Measurements from ENCODE around the gene CEMIP. TPM values are rescaled to one million over a fixed set of nuclear protein-coding genes. Genes with fewer than 3 reads are reported as not detected.

The CEMIP gene
- total and polyA plus RNA-seq, 4 donors = 11.6 to 257 (median 62.6) TPM

DNA sequence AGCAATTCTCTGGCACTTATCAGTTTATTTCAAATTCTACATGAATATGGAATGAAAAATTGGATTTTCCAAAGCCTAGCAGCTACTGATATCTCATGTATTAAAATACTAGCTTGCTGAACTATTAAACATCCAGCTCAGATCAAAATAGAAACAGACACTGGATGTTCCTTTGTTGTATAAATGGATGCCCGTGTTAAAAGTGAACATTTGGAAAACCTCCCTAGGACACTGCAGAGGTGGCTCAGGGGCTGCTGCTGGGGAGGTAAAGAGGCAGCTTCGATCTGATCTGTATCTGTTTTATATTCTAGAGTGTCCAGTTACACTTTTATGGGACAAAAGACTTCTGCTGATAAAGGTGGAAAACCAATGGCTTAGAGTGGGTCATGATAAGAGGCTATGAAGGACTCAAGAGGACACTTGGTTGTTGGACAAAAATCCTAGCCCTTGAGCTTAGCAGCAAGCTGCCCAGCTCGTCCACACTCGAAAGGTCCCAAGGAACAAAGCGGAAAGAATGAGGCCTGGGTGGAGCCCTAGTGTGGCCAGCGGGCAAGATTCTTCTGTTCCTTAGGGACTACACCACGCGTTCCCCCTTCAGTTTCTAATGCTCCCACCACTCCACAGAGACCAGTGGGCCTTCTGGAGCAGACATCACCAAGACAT lies 200.5 kb downstream of the CEMIP start:
- peaks cover 29% of the 10 kb centered on the region for H3K36me3 ChIP-seq (ENCODE audit: control insufficient read depth, insufficient read depth, low read length)
- H3K4me1 ChIP-seq (ENCODE audit: control insufficient read depth, insufficient read depth, low read length) = peaks cover 5% of the 10 kb centered on the region
- H3K4me3 ChIP-seq (ENCODE audit: low read depth, low read length) = no peak overlapping the region
- no peak for DNase-seq (ENCODE audit: low read depth in 4 of 6, low spot score in 6 of 6)
- no peak overlapping the region for H3K27ac ChIP-seq (ENCODE audit: low read depth, low read length)
- H3K9me3 ChIP-seq (ENCODE audit: control insufficient read depth, insufficient read depth, low read length) = no peaks in the 10 kb centered on the region
- 89% methylated on average over 4 of the region's 8 CpGs for WGBS (ENCODE audit: insufficient coverage)
- no peaks in the 10 kb centered on the region for H3K27me3 ChIP-seq (ENCODE audit: control insufficient read depth, insufficient read depth, low read length)

DNA sequence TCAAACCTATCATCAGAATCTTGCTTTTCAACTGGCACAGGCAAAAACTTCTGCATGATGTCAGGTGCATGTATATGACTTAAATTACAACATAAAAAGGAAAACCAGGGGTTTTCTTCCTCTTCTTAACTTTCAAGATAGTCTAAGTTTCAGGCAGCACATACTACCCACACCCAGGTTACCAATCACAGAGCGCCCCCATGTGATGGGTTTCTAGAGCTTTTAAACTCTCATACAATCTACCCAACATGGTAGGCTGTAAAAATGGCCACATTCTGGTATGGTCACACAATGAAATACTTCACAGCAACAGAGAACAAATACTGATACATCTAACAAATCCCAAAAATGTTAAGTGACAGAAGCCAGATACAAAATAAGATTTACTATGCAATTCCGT lies 203.0 kb downstream of the CEMIP start:
- Histone ChIP-seq H3K27ac (ENCODE audit: low read depth, low read length) (no peak overlapping the region), H3K36me3 (ENCODE audit: control insufficient read depth, insufficient read depth, low read length) (peaks cover 25% of the 10 kb centered on the region)
- no CpG with 5 or more reads among the region's 2 CpGs for WGBS (ENCODE audit: insufficient coverage)

DNA sequence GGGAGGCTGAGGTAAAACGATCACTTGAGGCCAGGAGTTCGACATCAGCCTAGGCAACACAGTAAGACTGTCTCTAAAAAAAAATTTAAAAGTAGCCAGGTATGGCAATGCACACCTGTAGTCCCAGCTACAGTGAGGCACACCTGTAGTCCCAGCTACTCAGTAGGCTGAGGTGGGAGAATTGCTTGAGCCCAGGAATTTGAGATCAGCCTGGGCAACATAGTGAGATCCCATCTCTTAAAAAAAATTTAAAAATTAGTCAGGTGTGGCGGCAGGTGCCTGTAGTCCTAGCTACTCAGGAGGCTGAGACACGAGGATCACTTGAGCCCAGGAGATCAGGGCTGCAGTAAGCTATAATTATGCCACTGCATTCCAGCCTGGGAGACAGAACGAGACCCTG lies 203.7 kb downstream of the CEMIP start:
- Histone ChIP-seq H3K27me3 (ENCODE audit: control insufficient read depth, insufficient read depth, low read length) (no peaks in the 10 kb centered on the region), H3K27ac (ENCODE audit: low read depth, low read length) (no peak overlapping the region), H3K4me1 (ENCODE audit: control insufficient read depth, insufficient read depth, low read length) (no peaks in the 10 kb centered on the region), H3K4me3 (ENCODE audit: low read depth, low read length) (no peak overlapping the region), H3K36me3 (ENCODE audit: control insufficient read depth, insufficient read depth, low read length) (peaks cover 21% of the 10 kb centered on the region), H3K9me3 (ENCODE audit: control insufficient read depth, insufficient read depth, low read length) (no peaks in the 10 kb centered on the region)
- 97% methylated on average over 4 of the region's 5 CpGs for WGBS (ENCODE audit: insufficient coverage)
- DNase-seq (ENCODE audit: low read depth in 4 of 6, low spot score in 6 of 6) = no peak

More for the DNA sequence above, 203.0 kb downstream of the CEMIP start:
- Histone ChIP-seq H3K4me1 (ENCODE audit: control insufficient read depth, insufficient read depth, low read length) (peaks cover 5% of the 10 kb centered on the region), H3K9me3 (ENCODE audit: control insufficient read depth, insufficient read depth, low read length) (no peaks in the 10 kb centered on the region), H3K4me3 (ENCODE audit: low read depth, low read length) (no peak overlapping the region), H3K27me3 (ENCODE audit: control insufficient read depth, insufficient read depth, low read length) (no peaks in the 10 kb centered on the region)
- no peak for DNase-seq (ENCODE audit: low read depth in 4 of 6, low spot score in 6 of 6)

DNA sequence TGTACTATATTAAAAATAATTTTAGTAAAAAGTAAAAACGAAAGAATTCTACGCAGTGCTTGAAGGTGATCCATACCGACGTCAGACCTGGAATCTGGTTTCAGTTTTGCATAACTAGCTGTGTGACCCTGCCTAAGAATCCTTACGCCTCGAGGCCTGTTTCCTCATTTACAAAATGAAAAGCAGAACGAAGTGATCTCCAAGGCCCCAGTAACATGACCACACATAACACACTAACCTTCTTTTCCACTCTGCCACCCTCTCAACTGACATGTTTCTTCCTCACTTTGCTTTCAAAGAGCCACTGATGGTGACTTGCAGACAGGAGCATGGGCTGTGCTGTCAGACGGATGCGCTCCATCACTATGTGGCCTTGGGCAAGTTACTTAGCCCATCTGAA lies 205.7 kb downstream of the CEMIP start:
- H3K4me1 ChIP-seq (ENCODE audit: control insufficient read depth, insufficient read depth, low read length) = no peaks in the 10 kb centered on the region

DNA sequence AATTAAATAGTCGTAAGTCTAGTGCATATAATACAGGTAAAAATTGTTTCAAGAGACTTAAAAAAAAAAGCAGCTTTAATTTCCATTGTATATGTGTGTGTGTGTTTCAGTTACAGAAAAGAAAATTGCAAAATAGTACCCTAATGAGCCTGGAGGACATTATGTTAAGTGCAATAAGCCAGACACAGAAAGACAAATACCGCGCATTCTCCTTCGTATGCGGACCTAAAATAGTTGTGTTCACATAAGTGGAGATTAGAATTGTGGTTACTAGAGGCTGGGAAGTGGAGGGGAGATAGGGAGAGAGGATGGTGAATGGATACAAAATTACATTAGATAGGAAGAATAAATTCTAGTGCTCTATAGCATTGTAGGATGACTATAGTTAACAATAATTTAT lies 206.8 kb downstream of the CEMIP start:
- no peaks in the 10 kb centered on the region for H3K4me1 ChIP-seq (ENCODE audit: control insufficient read depth, insufficient read depth, low read length)
- H3K9me3 ChIP-seq (ENCODE audit: control insufficient read depth, insufficient read depth, low read length) = no peaks in the 10 kb centered on the region
- H3K36me3 ChIP-seq (ENCODE audit: control insufficient read depth, insufficient read depth, low read length) = peaks cover 7% of the 10 kb centered on the region
- WGBS (ENCODE audit: insufficient coverage) = 94% methylated on average over 4 of the region's 5 CpGs
- DNase-seq (ENCODE audit: low read depth in 4 of 6, low spot score in 6 of 6) = no peak
- no peak overlapping the region for H3K4me3 ChIP-seq (ENCODE audit: low read depth, low read length)
- no peak overlapping the region for H3K27ac ChIP-seq (ENCODE audit: low read depth, low read length)
- no peaks in the 10 kb centered on the region for H3K27me3 ChIP-seq (ENCODE audit: control insufficient read depth, insufficient read depth, low read length)

More for the DNA sequence above, 205.7 kb downstream of the CEMIP start:
- H3K9me3 ChIP-seq (ENCODE audit: control insufficient read depth, insufficient read depth, low read length) = no peaks in the 10 kb centered on the region
- H3K27me3 ChIP-seq (ENCODE audit: control insufficient read depth, insufficient read depth, low read length) = no peaks in the 10 kb centered on the region
- no peak overlapping the region for H3K4me3 ChIP-seq (ENCODE audit: low read depth, low read length)
- peaks cover 11% of the 10 kb centered on the region for H3K36me3 ChIP-seq (ENCODE audit: control insufficient read depth, insufficient read depth, low read length)
- WGBS (ENCODE audit: insufficient coverage) = 66% methylated on average over 6 of the region's 9 CpGs
- H3K27ac ChIP-seq (ENCODE audit: low read depth, low read length) = no peak overlapping the region
- no peak for DNase-seq (ENCODE audit: low read depth in 4 of 6, low spot score in 6 of 6)

DNA sequence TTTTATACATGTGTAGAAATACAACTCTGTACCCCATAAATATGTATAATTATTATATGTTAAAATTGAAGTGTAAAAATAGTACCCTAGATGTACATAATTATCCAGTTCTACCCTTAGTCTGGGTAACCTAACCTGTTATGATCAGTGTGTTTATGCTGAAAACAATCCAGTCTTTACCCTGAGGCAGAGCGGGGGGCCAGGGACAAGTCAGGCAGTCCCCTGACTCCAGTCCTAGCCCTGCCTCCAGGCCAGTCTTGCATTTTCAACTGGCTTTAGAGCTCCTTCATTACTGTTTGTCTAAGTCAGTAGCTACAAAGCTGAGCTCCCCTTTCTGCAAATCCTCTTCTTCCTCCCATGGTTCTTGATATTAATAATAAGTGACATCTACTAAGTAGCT lies 207.3 kb downstream of the CEMIP start:
- H3K36me3 ChIP-seq (ENCODE audit: control insufficient read depth, insufficient read depth, low read length) = peaks cover 2% of the 10 kb centered on the region
- no peak overlapping the region for H3K27ac ChIP-seq (ENCODE audit: low read depth, low read length)
- no peak overlapping the region for H3K4me3 ChIP-seq (ENCODE audit: low read depth, low read length)
- no peaks in the 10 kb centered on the region for H3K9me3 ChIP-seq (ENCODE audit: control insufficient read depth, insufficient read depth, low read length)
- DNase-seq (ENCODE audit: low read depth in 4 of 6, low spot score in 6 of 6) = no peak
- no peaks in the 10 kb centered on the region for H3K4me1 ChIP-seq (ENCODE audit: control insufficient read depth, insufficient read depth, low read length)
- 89% methylated on average over 1 of the region's 1 CpG for WGBS (ENCODE audit: insufficient coverage)
- H3K27me3 ChIP-seq (ENCODE audit: control insufficient read depth, insufficient read depth, low read length) = no peaks in the 10 kb centered on the region

DNA sequence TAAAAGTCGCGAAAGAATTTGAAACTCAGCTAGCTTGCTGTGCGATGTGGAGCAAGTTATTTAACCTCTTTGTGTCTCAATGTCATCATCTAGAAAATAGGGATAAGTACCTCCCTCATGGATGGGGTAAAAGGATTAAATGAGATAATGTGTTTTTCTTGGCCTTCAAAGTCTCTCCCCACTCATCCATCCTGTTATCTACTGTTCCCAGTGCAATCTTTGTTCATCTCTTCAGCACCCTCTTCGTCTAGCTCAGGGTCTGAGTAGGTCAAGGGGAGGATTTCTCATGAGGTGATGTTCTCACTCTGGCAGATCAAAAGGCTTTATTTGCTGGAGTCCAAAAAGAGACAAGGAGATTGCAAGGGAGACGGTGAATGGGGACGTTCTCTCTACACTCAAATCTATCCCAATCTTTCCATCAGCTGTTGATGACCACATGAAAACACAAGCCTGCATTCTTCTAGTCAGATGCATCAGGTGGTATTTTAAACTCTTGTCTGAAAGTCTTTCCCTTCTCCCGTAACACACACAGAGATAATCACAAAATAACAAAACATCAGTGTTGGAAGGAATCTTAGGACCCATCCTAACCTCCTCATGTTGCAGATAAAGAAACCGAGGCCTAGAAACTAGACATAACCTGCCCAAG lies 209.1 kb downstream of the CEMIP start:
- Histone ChIP-seq H3K4me1 (ENCODE audit: control insufficient read depth, insufficient read depth, low read length) (no peaks in the 10 kb centered on the region), H3K27me3 (ENCODE audit: control insufficient read depth, insufficient read depth, low read length) (no peaks in the 10 kb centered on the region), H3K36me3 (ENCODE audit: control insufficient read depth, insufficient read depth, low read length) (no peaks in the 10 kb centered on the region), H3K4me3 (ENCODE audit: low read depth, low read length) (no peak overlapping the region), H3K9me3 (ENCODE audit: control insufficient read depth, insufficient read depth, low read length) (no peaks in the 10 kb centered on the region), H3K27ac (ENCODE audit: low read depth, low read length) (no peak overlapping the region)
- no peak for DNase-seq (ENCODE audit: low read depth in 4 of 6, low spot score in 6 of 6)
- no CpG with 5 or more reads among the region's 8 CpGs for WGBS (ENCODE audit: insufficient coverage)

DNA sequence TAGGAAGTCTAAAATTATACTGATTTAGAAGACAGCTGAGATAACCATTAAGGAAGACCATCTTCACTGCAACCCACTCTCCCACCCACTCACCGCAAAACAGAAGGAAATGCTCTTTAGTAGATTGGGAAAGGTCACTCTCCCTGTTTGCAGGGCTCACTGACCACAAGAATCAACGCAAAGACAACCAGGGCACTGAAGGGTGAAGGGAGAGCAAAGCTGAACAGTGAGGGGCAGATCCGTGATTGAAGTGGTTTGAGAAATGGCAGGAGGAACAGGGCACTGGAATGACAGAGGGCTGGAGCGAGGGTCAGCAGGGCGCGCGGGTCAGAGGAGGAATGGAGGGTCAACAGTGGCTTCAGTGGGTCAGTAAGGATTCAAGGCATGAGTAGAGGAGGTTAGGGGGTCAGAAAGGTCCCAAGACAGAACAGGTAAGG lies 209.9 kb downstream of the CEMIP start:
- Histone ChIP-seq H3K27ac (ENCODE audit: low read depth, low read length) (peak overlapping the region; percentile 80), H3K27me3 (ENCODE audit: control insufficient read depth, insufficient read depth, low read length) (no peaks in the 10 kb centered on the region), H3K36me3 (ENCODE audit: control insufficient read depth, insufficient read depth, low read length) (no peaks in the 10 kb centered on the region), H3K4me3 (ENCODE audit: low read depth, low read length) (peak overlapping the region; percentile 84), H3K9me3 (ENCODE audit: control insufficient read depth, insufficient read depth, low read length) (no peaks in the 10 kb centered on the region), H3K4me1 (ENCODE audit: control insufficient read depth, insufficient read depth, low read length) (no peaks in the 10 kb centered on the region)
- under 1% methylated on average over 6 of the region's 7 CpGs for WGBS (ENCODE audit: insufficient coverage)
- peak in 1 of 6 donors; percentile 32 for DNase-seq (ENCODE audit: low read depth in 4 of 6, low spot score in 6 of 6)

DNA sequence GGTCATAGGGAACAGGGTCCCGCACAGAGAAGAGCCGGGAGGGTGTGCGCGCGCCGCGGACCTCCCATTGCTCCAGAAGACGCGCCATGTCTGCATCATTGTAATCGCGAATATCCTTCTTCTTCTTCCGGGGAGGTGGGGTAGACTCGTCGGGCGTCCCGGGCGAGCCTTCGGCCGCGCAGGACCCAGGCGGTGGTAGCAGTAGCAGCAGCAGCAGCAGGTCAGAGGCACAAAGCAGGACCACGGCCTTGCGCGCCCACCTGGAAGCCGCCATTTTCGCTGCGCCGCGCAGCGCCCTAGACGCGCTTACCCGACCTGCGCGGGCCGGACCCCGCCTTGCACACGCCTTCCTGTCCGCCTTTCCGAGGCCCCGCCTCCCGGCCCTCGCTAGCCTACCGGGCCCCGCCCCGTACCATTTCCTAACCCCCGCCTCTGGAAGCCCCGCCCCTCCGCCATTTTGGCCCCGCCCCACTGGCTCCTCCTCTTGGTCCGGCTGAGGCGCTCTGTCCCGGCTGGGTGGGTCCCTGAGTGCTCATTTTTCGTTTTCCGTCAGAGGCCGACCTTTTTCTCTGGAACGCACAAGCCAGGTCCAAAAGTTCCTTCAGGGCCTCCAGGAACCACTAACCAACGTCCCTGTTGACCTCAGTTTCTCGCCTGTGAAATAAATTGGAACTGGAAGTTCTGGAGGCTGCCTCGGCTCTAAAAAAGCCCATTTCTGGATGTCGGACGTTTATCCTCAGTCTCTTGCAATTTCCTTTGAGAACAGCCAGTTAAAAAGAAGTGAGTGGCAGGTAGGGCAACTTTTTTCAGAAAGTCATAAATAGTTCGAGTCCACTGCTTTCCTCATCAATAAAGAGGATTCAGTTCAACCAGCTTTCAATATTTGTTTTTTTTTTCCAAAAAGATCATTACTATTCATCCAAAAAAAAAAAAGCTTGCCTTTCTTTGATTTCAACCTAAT lies 210.6 kb downstream of the CEMIP start, which contains the start of gene MESD:
TSS of gene MESD (minus strand) at position 302 of the 961 bp plus-strand sequence. CDS start at position 274, 28 bp downstream.
- WGBS (ENCODE audit: insufficient coverage) = under 1% methylated on average over 62 of the region's 63 CpGs
- H3K4me1 ChIP-seq (ENCODE audit: control insufficient read depth, insufficient read depth, low read length) = no peaks in the 10 kb centered on the region
- H3K36me3 ChIP-seq (ENCODE audit: control insufficient read depth, insufficient read depth, low read length) = no peaks in the 10 kb centered on the region
- no peaks in the 10 kb centered on the region for H3K27me3 ChIP-seq (ENCODE audit: control insufficient read depth, insufficient read depth, low read length)
- no peaks in the 10 kb centered on the region for H3K9me3 ChIP-seq (ENCODE audit: control insufficient read depth, insufficient read depth, low read length)
- peak within 1 kb of the TSS; percentile 84 for H3K4me3 ChIP-seq (ENCODE audit: low read depth, low read length)
- peak; percentile 69 to 98 (median 90) for DNase-seq (ENCODE audit: low read depth in 4 of 6, low spot score in 6 of 6)
- H3K27ac ChIP-seq (ENCODE audit: low read depth, low read length) = peak within 1 kb of the TSS; percentile 80

All from spinal cord (tissue), 10 donors.